Medulla oblongata (tissue), 1 donor: Measurements from ENCODE around the gene TEDC2.

Experiments
- DNase-seq: peaks from one replicate; pipeline ENCODE4 v3.0.0-alpha.2; 2015; ENCODE audit errors: extremely low spot score

TEDC2 gene

DNA sequence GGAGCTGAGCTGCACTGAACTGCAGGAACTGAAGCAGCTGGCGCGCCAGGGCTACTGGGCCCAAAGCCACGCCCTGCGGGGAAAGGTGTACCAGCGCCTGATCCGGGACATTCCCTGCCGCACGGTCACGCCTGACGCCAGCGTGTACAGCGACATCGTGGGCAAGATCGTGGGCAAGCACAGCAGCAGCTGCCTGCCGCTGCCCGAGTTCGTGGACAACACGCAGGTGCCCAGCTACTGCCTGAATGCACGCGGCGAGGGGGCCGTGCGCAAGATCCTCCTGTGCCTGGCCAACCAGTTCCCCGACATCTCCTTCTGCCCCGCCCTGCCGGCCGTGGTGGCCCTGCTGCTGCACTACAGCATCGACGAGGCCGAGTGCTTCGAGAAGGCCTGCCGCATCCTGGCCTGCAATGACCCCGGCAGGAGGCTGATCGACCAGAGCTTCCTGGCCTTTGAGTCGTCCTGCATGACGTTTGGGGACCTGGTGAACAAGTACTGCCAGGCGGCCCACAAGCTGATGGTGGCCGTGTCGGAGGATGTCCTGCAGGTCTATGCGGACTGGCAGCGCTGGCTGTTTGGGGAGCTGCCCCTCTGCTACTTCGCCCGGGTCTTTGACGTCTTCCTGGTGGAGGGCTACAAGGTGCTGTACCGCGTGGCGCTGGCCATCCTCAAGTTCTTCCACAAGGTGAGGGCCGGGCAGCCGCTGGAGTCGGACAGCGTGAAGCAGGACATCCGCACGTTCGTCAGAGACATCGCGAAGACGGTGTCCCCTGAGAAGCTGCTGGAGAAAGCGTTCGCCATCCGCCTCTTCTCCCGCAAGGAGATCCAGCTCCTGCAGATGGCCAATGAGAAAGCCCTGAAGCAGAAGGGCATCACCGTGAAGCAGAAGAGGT is 36.6 kb downstream of the TEDC2 start:
- DNase-seq = no peak

DNA sequence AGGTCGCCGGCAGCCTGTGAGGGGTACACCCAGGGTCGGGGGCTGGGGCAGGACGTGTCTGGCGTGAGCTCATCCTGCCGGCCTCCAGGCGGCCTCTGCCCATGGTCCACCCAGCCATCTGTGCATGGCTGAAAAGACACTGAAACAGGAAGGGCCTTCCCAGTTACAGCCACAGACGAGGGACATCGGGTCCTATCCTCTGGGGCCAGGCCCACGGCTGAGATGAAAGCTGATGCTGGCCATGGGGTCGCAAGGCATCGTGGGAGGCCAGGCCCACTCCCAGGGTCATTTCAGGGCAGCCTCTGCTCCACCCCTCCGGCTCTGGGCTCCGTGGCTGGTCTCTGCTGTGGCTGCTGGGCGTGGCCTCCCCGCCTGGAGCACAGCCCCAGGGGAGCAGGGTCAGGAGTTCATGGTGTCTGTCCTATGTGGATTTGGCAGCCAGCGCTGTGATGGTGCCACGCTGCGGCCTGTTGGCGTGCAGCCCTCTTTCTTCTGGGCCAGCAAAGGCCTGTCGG is 37.3 kb downstream of the TEDC2 start:
- DNase-seq = no peak

DNA sequence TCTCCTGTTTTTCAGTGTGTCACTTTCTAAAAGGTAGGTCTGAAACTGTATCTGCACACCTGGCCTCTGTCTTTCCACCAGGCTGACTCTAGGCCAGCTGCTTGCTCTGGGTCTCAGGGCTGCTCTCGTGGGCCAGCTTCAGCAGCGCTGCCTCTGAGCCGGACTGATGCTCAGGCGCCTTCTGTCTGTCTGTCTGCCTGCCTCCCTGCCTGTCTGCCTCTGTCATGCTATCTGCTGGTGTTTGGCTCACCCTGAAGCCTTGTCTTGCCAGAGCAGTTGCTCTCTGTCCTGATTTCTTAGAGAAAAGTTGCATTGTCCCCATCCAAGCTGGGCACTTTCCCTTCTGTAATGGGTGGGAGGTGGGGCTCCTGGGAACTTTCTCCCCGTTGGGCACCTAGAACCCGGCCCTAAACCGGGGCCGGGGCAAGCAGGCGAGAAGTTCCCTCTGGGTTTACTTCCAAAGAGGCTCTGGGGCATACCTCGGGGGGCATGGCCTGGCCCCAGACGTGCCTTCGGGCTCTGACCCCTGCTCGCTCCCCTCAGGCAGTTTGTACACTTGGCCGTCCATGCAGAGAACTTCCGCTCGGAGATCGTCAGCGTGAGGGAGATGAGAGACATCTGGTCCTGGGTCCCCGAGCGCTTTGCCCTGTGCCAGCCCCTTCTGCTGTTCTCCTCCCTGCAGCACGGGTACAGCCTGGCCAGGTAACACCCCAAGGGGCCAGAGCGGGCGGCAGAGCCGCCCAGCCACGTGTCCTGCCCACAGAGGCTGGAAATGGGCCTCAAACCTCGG is 38.0 kb downstream of the TEDC2 start:
- DNase-seq = no peak

- DNase-seq = no peak
These were observed 38.8 kb downstream of the TEDC2 start for GRCh38 chr16:2498531-2499253.

DNA sequence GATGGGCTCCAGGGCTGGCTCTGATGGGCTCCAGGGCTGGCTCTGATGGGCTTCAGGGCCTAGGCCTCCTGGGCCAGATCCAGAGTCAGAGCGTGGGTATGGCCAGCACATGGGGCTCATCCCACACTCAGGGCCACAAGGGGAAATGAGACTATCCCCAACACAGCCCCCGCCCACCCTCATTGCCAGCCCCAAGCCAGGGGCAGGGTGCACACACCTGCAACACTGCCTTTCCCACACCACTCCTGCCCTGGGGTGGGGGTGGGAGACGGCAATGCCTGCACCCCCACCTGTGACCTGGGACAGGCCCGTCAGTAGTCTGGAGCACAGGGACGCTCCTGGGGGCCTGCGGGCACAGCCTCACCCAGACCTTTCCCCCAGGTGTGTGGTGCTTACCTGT is 39.5 kb downstream of the TEDC2 start:
- no peak for DNase-seq

GRCh38 chr16:2499890-2500429 is 40.1 kb downstream of the TEDC2 start:
- DNase-seq = no peak

GRCh38 chr16:2500430-2500917 is 40.6 kb downstream of the TEDC2 start:
- DNase-seq = no peak

- peak; percentile 88 for DNase-seq
These were observed 41.2 kb downstream of the TEDC2 start for GRCh38 chr16:2500918-2501750.

GRCh38 chr16:2501946-2502895 is 42.3 kb downstream of the TEDC2 start:
- no peak for DNase-seq

- no peak for DNase-seq
These were observed 45.8 kb downstream of the TEDC2 start for GRCh38 chr16:2505695-2506094.

- DNase-seq = peak; percentile 67
These were observed 47.2 kb downstream of the TEDC2 start for GRCh38 chr16:2507052-2507659.

DNA sequence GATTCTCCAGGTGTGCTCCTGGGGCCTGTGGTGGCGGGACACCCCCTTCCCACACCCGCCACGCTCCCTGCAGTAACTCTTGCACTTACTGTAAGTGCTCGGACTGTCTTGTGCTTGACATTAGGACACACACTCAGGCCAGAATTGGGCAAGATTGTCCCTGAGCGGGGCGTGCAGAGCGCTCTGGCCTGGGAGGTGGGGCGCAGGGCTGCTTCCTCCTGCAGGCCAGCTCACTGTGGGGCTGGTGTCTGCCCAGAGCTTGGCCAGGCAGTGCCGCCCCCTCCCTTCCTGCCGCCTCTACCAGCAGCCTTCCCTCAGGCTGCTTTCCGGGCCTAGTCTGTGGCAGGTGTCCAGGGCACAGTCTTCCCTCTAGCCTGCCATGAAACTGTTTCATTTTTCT is 47.8 kb downstream of the TEDC2 start:
- DNase-seq = peak; percentile 38

- no peak for DNase-seq
These were observed 49.0 kb downstream of the TEDC2 start for GRCh38 chr16:2508722-2509400.

GRCh38 chr16:2511128-2511800 is 51.4 kb downstream of the TEDC2 start:
- no peak for DNase-seq

- no peak for DNase-seq
These were observed 52.3 kb downstream of the TEDC2 start for GRCh38 chr16:2511996-2512734.

- no peak for DNase-seq
These were observed 53.0 kb downstream of the TEDC2 start for GRCh38 chr16:2512735-2513404.
